ENCODE results near the gene CGNL1.

- no peak for TF ChIP-seq CTCF (IDR thresholded peaks at IDR 0.05; ENCODE audit: low read length)
- no peak for TF ChIP-seq EZH2phosphoT487 (IDR thresholded peaks at IDR 0.05; ENCODE audit: low read length)
- TF ChIP-seq EZH2 (optimal IDR thresholded peaks at IDR 0.05; ENCODE audit: low read depth, low read length): no peak
Observed at GRCh38 chr15:57550640-57551039, 174.3 kb downstream of the CGNL1 start.
